GM18517 (cell line): Measurements from ENCODE around the gene APCDD1L.
"Not testable (repeated sequence)": the region's sequence is repeated elsewhere in the genome, so short reads cannot be mapped to it uniquely, and the experiment has no call there.

Experiments used
- ATAC-seq: cut with Tn5 transposase; IDR thresholded peaks from one replicate; pipeline ENCODE4 v1.9.1; 2021; ENCODE audit warnings: mild to moderate bottlenecking, moderate library complexity; ENCODE audit not compliant: unreplicated experiment

Gene APCDD1L

GRCh38 chr20:58420798-58421496 lies 94.3 kb downstream of the APCDD1L start:
- no peak for ATAC-seq

GRCh38 chr20:58418949-58419748 lies 96.0 kb downstream of the APCDD1L start:
- no peak for ATAC-seq

GRCh38 chr20:58417438-58417837 lies 97.8 kb downstream of the APCDD1L start:
- no peak for ATAC-seq

- ATAC-seq = no peak
These were observed 98.4 kb downstream of the APCDD1L start for GRCh38 chr20:58416835-58417234.

- no peak for ATAC-seq
These were observed 99.1 kb downstream of the APCDD1L start for GRCh38 chr20:58416057-58416456.

- ATAC-seq = not testable (repeated sequence)
These were observed 100.4 kb downstream of the APCDD1L start for GRCh38 chr20:58414786-58415185.

- not testable (repeated sequence) for ATAC-seq
These were observed 101.0 kb downstream of the APCDD1L start for GRCh38 chr20:58414216-58414615.
